ENCODE data around the gene CACNA1H.

The CACNA1H gene

DNA sequence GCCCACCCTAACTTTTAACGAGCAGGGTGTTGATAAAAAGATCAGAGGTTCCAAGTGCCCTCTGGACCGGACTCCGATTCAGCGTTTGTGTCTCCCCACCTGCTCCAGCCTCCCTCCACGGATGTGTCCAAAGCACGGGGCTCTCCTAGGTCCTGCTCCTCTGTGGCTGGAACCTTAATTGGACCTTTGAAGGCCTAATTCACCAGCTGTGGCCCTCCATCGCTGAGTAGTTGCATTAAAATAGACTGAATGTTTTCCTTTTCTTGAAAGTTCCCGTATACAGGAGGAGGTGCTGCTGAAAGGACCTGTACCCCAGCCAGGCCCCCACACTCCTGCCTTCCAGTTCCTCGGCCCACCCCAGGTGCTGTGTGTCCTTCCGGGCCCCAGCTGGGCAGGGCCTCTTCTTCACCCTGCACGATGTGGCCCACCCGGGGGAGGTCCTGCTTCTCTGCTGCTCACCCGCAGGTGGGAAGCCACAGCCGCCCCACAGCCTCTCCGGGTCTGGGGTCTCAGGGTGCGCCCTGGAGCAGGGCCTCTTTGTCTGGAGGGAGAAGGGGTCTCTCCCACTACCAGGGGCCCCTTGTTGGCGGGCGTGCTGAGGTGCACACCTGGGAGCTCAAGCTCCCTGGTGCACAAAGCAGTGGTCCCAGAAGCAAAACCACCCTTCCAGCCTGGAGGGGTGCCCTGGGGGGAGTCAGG lies 1.3 kb upstream of the CACNA1H start:
- Histone ChIP-seq H3K4me1 (no peaks in the 10 kb centered on the region), H3K27me3 (ENCODE audit: control insufficient read depth, insufficient read depth, low read length) (no peaks in the 10 kb centered on the region), H3K79me2 (no peaks in the 10 kb centered on the region), H3K4me3 (ENCODE audit: low read depth, low read length) (no peak overlapping the region), H2AFZ (no peak overlapping the region), H3K9me3 (ENCODE audit: control insufficient read depth, low read length) (no peaks in the 10 kb centered on the region), H3K9ac (no peak overlapping the region), H3K36me3 (ENCODE audit: control insufficient read depth, insufficient read depth, low read length) (no peaks in the 10 kb centered on the region), H3K27ac (no peak overlapping the region), H3K4me2 (ENCODE audit: low read length) (no peak overlapping the region)
- TF ChIP-seq, protein P1, sequence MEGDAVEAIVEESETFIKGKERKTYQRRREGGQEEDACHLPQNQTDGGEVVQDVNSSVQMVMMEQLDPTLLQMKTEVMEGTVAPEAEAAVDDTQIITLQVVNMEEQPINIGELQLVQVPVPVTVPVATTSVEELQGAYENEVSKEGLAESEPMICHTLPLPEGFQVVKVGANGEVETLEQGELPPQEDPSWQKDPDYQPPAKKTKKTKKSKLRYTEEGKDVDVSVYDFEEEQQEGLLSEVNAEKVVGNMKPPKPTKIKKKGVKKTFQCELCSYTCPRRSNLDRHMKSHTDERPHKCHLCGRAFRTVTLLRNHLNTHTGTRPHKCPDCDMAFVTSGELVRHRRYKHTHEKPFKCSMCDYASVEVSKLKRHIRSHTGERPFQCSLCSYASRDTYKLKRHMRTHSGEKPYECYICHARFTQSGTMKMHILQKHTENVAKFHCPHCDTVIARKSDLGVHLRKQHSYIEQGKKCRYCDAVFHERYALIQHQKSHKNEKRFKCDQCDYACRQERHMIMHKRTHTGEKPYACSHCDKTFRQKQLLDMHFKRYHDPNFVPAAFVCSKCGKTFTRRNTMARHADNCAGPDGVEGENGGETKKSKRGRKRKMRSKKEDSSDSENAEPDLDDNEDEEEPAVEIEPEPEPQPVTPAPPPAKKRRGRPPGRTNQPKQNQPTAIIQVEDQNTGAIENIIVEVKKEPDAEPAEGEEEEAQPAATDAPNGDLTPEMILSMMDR (IDR thresholded peaks at IDR 0.05), result no peak

DNA sequence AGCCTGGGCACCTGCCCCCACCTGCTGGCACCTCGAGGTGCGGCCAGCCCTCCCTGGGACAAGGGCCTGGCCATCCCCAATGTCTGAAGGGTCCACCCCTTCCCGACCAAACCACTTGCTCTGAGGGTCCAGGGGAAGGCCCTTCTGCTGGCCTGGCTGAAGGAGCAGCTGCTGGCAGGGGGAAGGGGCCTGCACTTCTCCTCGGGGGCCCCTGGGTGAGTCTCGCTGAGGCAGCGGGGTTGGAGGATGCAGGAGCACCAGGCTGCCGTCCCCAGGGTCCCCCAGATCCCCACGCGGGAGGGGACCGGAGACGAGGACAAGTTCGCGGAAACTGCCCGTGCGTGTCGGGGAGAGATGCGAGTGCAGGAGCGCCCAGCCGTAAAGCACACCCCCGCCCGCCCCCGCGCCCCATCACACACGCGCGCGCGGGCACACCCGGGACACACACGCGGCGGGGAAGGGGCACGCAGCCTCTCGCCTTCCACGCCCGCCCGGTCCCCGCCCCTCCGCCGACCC lies 725 bp upstream of the CACNA1H start:
- peaks cover 4% of the 10 kb centered on the region for H3K4me1 ChIP-seq
- H3K9ac ChIP-seq, result no peak overlapping the region
- no peak overlapping the region for H2AFZ ChIP-seq
- TF ChIP-seq, protein P1 (IDR thresholded peaks at IDR 0.05), result no peak
- no peak overlapping the region for H3K4me2 ChIP-seq (ENCODE audit: low read length)
- no peaks in the 10 kb centered on the region for H3K27me3 ChIP-seq (ENCODE audit: control insufficient read depth, insufficient read depth, low read length)
- no peak overlapping the region for H3K4me3 ChIP-seq (ENCODE audit: low read depth, low read length)
- no peaks in the 10 kb centered on the region for H3K9me3 ChIP-seq (ENCODE audit: control insufficient read depth, low read length)
- no peaks in the 10 kb centered on the region for H3K36me3 ChIP-seq (ENCODE audit: control insufficient read depth, insufficient read depth, low read length)
- H3K27ac ChIP-seq, result no peak overlapping the region
- H3K79me2 ChIP-seq, result no peaks in the 10 kb centered on the region

DNA sequence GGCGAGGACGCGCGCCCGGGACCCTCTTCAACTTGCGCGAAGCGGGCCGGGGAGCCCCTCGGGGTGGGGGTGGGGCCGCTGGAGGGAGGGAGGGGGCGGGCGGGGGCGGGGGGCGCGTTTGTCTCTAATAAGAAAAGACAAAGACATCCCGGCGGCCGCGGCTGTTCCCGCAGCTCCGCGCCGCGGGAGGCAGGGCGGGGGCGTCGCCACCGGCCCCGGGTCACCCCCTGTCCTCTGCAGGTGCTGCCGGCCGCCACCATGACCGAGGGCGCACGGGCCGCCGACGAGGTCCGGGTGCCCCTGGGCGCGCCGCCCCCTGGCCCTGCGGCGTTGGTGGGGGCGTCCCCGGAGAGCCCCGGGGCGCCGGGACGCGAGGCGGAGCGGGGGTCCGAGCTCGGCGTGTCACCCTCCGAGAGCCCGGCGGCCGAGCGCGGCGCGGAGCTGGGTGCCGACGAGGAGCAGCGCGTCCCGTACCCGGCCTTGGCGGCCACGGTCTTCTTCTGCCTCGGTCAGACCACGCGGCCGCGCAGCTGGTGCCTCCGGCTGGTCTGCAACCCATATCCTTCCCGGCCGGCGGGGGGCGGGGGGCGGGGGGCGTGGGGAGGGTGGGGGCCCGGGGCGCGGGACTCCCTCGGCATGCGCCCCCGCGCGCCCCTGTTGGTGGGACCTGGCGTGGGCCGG lies 714 bp downstream of the CACNA1H start:
- Histone ChIP-seq H3K4me1 (peaks cover 18% of the 10 kb centered on the region), H3K9ac (no peak overlapping the region), H3K36me3 (ENCODE audit: control insufficient read depth, insufficient read depth, low read length) (no peaks in the 10 kb centered on the region), H3K9me3 (ENCODE audit: control insufficient read depth, low read length) (no peaks in the 10 kb centered on the region), H3K4me3 (ENCODE audit: low read depth, low read length) (no peak overlapping the region), H3K27ac (no peak overlapping the region), H2AFZ (no peak overlapping the region), H3K4me2 (ENCODE audit: low read length) (no peak overlapping the region), H3K79me2 (no peaks in the 10 kb centered on the region), H3K27me3 (ENCODE audit: control insufficient read depth, insufficient read depth, low read length) (no peaks in the 10 kb centered on the region)
- TF ChIP-seq, protein P1 (IDR thresholded peaks at IDR 0.05), result no peak

DNA sequence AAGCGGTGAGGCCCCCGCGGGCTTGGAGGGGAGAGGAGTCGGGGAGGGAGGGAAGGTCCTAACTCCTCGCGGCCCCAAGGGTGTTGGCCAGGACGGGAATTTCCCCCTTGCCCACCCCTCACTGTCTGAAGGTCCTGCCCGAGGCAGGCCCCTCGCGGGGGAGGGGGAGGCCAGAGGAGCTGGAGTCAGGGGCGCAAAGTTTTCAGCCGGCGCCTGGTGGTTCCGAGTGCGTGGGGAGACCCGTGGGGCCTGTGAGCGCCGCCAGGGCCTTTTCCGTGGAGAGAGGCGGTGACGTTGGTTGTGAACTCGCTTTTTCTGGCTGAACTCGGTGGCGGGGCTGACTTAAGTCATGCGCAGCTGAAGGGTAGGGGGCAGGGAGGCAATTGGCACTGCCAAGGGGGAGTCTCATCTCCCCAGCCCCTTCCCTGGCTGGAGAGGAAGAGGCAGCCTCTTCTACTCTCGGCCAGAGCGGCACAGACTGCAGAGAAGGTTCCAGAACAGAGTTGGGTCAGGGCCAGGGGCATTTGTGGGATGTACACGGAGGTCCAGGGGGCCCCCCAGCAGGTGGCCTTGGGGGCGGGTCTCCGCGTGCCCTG lies 1.5 kb downstream of the CACNA1H start:
- Histone ChIP-seq H3K4me1 (peaks cover 24% of the 10 kb centered on the region), H3K9ac (no peak overlapping the region), H3K9me3 (ENCODE audit: control insufficient read depth, low read length) (no peaks in the 10 kb centered on the region), H3K79me2 (no peaks in the 10 kb centered on the region), H2AFZ (no peak overlapping the region), H3K4me3 (ENCODE audit: low read depth, low read length) (no peak overlapping the region), H3K27me3 (ENCODE audit: control insufficient read depth, insufficient read depth, low read length) (no peaks in the 10 kb centered on the region), H3K27ac (no peak overlapping the region), H3K4me2 (ENCODE audit: low read length) (no peak overlapping the region), H3K36me3 (ENCODE audit: control insufficient read depth, insufficient read depth, low read length) (no peaks in the 10 kb centered on the region)
- TF ChIP-seq, protein P1 (IDR thresholded peaks at IDR 0.05), result no peak
